Dermis blood vessel endothelial cell (primary cell): ENCODE results near the gene DNPEP. TPM values are rescaled to one million over a fixed set of nuclear protein-coding genes. Genes with fewer than 3 reads are reported as not detected.
"Not testable (repeated sequence)": the region's sequence is repeated elsewhere in the genome, so short reads cannot be mapped to it uniquely, and the experiment has no call there.

Experiments used
- DNase-seq: peaks from one replicate; pipeline ENCODE4 v3.0.0; 2010
- total RNA-seq: library from RNA; depleted of rRNA; stranded (reverse); fragments of >200 nt; gene quantifications from 2 replicates; pipeline ENCODE4 v1.2.3, GENCODE V29; 2014

The DNPEP gene
- total RNA-seq, 1 donor from 2014 or later: 67.7 TPM

DNA sequence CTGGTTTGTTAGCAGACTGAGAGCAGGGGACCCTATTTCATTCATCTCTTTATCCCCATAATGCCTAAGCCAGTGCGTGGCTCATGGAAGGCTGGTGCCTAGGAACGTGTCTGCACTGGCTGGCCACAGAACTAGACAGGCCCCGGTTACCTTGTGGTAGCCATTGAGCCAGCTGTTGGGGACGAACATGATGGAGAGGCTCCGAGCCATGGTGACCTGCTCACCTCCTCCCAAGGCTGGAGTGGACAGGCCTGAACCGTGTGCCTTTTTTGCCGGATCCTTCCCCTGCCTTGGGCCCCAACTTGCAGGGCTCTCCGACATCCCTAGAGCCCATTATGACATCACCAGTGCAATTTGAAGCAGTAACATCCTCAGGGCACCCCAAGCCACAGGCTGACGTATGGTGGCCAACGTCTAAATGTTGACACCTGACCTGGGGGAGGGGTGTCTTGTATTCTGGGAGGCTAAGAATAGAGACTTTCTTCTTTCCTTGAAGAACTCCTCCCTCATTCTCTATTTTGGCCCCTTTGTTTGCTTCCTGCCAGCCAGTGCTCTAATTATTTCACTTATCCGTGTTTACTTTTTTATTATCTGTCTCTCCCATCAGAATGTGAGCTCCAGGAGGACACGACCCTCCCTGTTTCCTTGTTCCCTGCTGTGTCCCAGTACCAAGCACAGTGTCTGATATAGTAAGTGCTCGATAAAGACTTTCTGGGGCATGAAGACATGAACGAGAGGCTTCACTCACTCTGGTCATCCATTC is 12.2 kb upstream of the DNPEP start:
- DNase-seq: no peak

DNA sequence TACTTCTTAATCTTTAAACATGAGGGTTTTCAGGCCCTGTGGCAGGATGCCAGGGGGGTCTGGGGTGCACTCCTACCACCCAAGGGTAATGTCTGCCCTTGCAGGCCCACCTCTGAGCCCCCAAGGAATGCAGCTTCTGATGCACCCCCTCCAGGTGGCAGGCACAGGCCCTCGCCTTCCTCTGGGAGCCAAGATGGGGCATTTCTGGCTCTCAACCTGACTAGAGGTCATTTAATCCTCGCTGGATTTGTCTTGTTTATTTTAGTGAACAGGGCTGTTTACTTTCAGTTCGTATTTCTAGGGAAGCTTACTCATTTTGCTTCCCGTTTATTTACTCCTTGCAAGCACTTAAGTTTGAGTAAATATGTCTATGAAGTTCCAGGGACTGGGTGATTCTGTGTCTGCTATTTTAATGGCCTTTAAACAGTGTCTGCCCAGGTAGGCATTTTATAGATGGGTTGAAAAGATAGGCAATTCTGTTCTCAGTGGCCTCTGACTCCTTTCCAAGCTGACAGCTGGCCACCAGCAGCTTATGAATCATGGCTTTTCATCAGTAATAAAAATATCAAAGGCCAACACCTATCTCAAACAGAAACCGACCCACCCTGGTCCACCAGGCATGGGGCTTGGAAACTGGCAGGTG is 11.1 kb upstream of the DNPEP start:
- DNase-seq: no peak

DNA sequence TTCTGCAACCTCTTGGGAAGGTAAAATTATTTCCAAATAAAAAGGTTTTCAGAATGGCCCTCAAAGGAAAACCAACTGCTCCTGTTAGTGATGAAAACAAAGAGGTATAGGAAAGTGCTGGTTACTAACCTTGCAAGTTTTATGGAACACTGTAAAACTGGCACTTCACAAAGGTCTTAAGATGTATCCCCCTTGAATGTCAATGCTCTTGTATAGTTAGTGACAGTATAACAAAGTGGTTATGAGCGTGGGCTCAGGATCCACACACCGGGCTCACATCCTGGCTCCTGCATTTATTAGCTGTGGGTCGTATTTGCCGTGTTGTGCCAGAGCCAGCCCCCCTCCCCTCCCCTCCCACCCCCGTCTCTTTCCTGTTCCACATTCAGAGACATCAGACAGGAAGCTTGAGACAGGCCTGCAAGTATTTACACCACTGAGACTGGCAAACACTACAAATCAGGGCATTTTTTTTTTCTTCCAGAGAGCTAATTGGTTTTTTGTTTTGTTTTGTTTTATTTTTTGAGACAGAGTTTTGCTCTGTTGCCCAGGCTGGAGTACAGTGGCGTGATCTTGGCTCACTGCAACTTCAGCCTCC is 9.2 kb upstream of the DNPEP start:
- DNase-seq: no peak

DNA sequence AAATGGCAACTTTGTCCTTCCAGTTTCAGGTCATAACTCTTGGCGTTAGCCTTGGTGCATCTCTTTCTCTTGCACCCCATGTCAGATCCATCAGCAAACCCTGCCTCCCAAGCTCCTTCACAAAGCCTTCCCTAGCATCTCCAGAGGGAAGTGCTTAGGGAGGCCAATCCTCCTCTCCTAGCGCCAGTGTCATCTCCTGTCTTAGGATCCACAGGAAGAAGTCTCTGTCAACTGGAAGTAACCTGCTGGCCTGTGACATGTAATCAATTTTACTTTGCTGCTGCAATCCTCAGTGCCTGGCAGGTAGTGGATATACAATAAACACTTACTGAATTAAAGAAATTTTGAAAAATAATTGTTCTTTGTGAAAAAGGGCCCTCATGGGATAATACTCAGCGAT is 7.9 kb upstream of the DNPEP start:
- DNase-seq: no peak

DNA sequence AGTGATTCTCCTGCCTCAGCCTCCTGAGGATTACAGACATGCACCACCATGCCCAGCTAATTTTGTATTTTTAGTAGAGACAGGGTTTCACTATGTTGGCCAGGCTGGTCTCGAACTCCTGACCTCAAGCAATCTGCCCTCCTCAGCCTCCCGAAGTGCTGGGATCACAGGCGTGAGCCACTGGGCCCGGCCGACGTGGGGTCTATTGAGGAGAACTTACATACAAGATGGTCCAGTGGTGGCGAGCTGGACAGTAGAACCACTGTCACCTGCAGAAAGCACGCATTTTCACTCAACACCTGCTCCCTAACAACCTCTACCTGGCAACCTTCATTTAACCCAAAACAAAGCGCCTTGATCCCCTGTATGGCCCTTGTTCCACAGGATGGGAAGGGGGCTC is 7.3 kb upstream of the DNPEP start:
- not testable (repeated sequence) for DNase-seq

DNA sequence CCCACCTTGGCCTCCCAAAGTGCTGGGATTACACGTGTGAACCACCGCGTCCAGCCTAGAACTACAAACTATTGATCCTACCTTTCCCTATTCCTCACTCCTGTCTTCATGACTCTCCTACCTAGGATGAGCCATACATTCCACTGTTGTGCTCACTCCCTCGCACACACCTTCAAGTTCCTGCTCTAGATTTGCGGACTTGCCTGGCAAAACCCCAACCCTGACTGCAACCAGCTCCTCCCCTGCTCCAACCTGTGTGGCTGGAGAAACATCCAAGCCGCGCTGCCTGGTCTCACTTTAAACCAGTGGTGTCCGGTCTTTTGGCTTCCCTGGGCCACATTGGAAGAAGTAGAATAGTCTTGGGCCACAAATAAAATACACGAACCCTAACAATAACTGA is 5.0 kb upstream of the DNPEP start:
- no peak for DNase-seq

DNA sequence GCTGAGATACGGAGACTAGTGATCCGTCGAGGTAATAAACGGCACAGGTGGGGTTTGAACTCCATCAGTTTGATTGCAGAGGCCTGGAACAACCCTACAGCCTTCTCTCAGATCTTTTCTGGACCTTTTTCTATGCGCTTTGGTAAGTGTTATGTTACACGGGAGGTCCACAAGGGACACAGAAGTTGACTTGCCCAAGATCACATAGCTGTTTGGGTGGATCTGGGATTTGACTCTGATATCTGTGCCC is 1.1 kb upstream of the DNPEP start:
- DNase-seq: no peak

DNA sequence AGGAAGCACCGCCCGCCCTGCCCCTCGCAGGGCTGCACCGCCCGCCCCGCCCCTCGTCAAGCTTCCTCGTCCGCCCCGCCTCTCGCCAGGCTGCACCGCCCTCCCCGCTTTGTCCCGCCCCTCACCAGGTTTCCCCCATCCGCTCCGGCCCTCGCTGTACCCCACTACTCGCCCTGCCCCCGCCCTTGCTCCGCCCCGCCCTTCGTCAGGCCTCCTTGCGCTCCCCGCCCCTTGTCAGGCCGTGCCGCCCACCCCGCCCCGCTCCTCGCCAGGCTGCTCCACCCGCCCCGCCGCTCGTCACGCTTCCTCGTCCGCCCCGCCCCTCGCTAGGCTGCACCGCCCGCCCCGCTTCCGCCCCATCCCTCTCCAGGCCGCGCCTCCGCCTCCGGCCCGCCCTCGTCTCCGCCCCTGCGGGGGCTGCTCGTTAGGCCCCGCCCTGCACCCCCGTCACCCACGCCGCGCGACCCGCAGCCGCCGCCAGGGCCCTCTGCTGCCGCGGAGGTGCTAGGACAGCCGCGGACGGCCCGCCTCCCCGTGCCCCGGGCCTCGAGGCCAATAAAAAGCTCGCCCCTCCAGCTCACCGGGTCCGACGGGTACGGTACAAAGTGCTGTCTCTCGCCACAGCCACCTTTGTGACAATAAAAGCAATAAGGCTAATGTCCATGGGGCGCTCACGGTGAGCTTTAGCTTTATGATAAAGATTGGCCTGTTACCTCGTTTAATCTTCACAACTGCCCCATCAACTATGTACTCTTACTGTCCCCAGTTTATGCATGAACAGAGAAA is 602 bp upstream of the DNPEP start:
- DNase-seq: peak; percentile 98

DNA sequence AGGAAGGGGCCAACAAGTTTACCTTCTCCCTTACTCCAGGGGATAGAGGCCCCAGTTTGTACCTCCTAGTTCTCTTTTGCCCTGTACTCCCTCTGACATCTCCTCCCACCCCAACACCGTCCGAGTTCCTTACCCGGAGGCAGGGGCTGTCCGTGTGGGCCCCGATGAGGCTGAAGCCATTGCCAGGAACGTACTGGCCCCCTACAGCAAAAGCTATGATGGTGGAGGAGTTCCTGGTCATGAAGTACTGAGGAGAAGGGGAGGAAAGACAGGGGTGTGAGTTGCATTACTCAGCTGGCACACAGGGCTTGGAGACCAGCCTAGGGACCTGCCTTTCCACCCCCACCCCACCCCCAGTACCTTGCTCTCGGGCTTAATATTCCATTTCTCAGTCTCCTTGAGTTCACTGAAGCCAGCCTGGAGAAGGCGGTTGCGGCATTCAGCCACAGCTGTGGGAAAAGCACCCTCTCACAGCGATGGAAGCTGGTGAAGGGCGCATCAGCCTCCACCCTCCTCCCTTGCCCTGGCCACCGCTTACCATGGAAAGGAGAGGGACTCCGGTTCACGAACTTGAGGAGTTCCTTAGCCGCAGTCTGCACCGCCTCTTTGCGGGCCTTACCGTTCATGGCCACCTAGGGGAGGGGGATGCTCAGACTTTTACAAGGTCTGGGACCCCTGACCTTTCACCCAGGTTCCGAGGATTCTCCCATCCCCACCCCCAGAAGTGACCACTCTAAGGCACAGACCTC is 1.0 kb downstream of the DNPEP start:
- DNase-seq: peak; percentile 15

DNA sequence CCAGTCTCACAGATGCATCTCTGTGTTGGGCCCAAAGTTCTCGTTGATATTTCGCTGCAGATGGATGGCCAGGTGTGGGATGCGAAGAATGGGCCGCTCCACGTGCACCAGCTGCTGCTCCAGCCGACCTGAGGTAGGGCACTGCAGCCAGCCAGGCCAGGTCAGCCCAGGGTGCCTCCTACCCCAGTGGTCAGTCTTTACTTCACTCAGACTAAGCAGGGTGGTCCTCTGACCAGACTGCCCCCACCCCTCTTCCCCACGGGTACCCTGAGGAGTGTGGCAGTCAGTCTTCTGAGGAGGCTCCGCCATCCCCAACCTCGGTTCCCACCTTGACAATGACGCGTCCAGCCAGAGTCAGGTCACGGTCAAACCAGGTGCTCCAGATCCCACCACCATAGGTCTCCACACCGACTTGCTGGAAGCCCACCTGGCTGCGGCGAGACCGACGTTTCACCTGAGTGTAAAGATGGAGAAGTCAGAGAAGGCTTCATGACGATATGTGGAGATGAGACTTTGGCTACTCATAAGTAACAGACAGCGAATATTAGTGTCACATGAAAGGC is 1.7 kb downstream of the DNPEP start:
- no peak for DNase-seq

DNA sequence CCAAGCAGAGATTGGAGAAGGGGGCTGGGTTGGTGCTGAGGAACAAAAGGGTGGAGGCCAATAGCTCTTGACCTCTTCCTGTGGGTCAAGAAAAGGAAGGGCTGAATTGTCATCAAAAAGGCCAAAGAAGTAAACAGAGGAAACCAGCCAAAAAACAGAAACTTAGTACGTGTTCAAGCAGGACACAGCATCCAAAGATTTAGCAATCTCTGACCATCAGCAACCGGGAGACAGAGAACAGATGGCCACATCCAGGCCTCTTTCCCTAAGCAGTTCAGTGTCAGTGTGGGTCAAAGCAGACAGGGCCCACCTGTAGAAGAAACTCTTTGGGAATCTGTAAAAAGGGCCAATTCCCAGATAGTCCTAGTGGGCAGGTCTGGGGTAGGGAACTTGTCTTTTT is 2.9 kb downstream of the DNPEP start:
- no peak for DNase-seq

DNA sequence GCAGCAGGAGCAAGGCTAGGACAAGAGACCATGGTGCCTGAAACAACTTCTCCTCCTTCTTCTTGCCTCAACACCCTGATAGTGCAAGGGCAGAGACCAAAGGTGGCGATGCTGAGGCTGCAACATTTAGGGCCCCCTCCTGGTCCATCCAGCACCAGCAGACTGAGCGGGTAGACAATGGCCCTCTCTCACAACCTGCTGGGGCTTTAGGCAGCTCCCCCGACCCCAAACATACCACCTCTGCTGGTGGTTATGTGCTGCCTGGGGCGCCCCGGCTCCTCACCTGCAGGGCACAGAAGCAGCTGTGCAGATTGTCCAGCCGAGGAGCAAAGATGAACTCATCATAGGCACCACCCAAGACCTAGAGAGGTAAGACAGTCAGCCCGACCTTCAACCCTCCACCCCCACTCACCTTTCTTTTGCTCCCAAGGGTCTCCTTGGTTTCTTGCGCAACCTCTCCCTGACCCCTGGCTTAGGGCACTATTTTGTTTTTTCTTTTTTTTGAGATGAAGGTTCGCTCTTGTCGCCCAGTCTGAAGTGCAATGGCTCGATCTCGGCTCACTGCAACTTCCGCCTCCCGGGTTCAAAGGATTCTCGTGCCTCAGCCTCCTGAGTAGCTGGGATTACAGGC is 3.5 kb downstream of the DNPEP start:
- no peak for DNase-seq

DNA sequence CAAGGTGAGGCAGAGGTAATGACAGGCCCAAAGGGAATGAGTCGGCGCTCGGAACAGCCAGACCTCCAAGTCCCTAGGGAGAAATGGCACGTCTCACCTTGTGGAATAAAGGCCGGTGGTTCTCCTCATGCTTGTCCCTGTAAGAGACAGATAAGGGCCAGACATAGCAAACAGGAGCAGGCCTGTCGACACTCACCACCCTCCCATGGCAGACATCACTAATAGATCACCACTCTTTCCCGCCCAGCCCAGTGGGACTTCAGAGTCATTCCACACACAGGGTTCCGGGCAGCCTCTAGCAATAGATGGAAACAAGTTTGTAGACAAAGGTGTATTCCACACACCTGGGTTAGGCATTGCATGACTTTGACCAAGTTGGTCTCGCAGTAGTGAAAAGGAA is 6.3 kb downstream of the DNPEP start:
- no peak for DNase-seq

DNA sequence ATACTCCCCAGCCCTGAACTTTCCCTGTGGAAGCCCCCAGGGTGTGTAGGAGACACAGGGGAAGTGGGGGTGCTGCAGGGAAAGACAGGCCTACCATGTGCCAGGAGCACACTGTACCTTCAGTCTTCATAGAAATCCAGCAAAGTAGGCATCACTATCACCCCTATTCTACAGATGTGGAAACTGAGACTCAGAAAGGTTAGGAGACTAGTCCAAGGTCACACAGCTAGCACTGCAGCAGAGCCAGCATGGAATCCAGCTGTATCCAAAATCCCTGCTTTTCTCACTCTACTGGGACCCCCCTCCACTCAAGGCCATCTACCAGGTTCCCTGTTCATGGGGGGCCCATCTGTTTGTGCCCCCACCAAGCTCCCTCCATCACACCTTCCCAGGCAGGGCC is 6.8 kb downstream of the DNPEP start:
- DNase-seq: no peak

DNA sequence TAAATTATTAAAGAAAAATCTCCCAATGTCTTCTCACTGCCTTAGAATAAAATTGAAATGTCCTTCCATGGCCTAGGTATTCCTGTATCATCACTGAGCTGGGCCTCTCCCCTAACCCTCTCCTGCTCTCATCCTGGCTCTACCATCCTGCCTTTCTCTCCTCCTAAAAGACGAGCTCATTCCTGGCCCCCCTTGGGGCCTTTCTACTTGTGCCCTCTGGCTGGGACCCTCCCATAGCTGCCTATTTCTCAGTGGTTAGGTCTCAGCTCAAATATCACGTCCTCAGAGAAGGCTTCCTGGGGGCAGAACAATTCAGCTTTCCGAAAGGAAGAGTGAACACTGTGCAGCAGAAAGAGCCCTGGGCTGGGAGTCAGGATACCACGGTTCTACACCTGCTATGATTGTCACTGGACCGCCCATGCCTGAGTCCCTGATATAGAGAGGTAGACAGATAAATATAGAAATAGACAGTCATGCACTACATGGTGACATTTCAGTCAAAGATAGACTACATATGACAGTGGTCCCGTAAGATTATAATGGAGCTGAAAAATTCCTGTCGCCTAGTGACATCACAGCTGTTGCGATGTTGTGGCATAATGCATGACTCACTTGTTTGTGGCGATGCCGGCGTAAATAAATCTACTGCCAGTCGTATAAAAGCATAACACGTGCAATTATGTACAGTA is 9.4 kb downstream of the DNPEP start:
- no peak for DNase-seq

DNA sequence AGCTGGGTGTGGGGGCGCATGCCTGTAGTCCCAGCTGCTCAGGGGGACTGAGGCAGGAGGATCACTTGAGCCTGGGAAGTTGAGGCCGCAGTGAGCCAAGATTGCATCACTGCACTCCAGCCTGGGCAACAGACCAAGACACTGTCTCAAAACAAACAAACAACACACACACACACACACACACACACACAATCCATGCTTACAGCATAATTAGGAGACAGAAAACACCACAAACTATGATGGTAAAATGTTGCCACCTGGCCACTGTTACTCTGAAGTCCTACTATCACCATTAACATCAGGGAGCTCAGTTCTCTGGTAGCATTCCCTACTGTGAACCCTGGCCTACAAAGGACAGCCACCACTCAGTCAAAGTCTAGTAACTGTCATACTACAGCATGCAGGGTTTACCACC is 18.3 kb downstream of the DNPEP start:
- DNase-seq: no peak

DNA sequence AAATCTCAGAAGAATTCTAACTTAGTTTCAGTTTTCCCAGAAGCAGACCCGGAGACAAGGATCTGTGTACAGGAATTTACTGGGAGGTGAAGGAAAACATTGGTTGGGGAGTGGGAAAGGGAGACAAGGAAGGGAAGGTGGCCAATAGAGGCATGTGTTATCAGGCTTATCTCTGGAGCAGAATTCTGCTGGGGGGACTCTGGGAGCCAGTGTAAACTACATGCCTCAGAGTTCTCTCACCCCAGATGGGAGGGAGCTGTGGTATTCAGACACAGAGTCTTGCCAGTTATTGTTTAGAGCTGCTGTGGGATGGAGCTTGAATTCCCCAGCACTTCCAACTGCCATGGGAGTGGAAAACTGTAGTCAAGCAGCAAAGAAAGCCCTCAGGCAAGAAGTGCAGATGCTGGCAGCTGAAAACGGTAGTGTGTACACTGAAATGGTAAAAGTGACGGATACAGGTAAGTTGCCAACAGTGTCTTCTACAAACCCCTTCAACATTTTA is 19.0 kb downstream of the DNPEP start:
- peak; percentile 12 for DNase-seq

DNA sequence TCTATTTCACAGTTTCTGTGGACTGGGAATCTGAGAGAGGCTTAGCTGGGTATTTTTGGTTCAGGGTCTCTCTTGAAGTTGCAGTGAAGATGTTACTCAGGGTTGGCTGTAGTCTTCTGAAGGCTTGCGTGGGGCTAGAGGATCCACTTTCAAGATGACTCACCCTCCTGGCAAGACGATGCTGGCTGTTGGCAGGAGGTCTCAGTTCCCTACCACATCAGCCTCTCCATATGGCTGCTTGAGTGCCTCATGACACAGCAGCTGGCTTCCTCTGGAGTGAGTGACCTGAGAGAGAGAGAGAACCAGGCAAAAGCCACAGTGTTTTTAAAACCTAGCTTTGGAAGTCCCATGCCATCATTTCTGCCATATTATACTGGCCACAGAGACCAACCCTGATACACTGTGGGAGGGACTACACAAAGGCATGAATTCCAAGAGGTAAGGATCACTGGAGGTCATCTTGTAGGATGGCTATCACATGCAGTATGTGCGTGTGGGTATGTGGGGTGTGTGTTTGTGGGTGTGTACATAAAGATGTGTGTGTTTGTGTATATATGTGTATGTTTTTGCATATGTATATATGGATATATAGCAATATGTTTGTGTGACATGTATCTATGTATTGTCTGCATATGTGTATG is 25.1 kb downstream of the DNPEP start:
- peak; percentile 46 for DNase-seq

DNA sequence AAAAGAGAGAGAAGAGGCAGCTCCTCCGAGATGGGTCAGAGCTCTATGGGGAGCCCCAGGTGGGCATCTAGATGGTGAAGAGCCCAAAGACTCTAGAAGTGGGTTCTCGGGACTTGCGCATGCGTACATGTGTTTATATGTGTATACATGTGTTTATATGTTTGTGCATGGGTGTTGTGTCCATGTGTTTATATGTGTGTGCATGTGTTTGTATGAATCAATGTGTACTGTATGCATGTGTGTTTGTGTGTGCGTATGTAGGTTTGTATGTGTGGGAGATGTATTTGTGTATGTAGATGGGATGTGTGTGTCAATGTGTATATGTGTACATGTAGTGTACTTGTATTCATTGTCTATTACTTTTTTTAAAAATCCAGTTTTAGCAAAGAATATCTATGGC is 25.6 kb downstream of the DNPEP start:
- DNase-seq: no peak

DNA sequence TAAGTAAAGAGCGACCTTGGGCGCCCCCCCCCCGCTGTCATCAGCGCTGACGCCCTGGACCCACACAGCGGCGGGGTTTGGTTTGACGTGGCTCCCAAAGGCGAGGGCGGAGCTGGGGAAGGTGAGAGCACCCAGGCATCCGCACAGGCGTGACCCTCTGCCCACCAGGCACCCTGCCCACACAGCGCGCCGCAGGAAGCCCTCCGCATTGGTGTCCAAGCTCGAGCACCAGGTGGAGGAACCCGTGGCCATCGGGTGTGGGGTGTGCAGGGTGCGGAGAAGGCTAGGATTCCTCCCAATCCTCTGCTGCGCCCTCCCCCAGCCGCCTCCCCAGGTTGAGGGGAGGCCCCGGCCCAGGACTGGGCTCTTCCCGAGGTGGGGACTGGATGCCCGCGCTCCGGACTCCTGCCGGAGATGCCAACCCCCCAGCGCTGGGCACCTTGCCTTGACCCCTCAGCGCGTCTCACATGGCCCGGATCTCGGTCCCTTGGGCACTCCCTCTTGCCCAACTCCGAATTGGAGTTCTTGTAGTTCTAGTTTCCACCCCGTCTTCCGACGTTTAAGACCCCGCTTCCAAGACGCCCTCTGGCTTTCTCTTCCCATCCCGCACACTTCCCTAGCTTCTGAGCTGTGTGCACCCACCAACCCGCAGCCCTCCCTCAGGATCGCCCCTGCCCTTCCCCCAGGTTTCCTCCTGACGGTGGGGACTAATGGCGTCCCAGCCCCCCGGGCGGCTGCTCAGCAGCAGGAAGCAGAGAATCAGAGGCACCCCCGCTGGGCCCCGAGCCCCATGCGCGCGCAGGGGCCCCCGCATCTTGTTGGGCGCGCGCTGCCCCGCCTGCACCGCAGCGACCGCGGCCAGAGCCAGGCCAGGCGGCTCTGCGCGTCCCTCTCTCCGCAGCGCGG is 29.3 kb downstream of the DNPEP start:
- DNase-seq: no peak
